ENCODE results near the gene MORC3.
"Not testable (repeated sequence)": the region's sequence is repeated elsewhere in the genome, so short reads cannot be mapped to it uniquely, and the experiment has no call there.

The MORC3 gene

DNA sequence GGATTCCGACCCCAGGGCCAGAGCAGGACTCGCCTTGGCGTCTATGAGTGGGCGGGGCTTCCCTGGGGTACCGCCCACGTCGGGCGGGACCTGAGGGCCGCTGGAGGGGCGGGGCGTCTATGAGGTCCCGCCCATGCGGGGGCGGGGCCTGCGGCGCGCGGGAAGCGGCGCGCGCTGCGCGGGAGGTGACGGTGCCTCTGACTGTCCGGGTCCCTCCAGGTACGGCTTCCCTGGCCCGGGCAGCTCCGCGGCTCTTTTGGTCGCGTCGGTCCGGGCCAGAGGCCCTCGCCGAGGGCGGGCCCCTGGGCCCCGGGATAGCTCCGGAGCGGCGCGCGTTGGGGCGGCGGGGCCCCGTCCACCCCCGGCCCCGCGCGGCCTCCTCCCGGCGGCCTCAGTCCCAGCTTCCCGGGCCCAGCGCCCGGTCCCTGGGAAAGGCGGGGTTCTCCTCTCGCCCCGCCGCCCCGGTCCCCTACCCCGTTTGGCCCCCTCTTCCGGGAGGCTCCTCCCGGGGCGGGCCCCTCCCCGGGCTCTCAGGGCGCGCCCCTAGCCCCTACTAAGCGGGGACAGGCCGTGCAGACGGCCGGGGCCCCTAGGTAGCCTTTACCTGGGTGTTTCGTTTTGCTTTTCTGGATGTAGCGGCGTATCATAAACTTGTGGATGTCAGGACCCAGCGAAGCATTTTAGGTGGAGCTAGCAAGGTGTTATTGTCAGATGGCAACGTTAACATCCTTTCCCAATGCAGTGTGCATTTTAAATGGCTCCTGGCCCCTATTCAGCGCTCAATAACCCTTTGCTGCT, 65.4 kb downstream of the MORC3 start, which contains the start of gene CHAF1B:
CHAF1B (plus strand) TSS at position 160 of the 798 bp plus-strand sequence. CDS start 745 bp downstream, outside the sequence.
- DNase-seq, result peak; percentile 63 to 78 (median 64)

DNA sequence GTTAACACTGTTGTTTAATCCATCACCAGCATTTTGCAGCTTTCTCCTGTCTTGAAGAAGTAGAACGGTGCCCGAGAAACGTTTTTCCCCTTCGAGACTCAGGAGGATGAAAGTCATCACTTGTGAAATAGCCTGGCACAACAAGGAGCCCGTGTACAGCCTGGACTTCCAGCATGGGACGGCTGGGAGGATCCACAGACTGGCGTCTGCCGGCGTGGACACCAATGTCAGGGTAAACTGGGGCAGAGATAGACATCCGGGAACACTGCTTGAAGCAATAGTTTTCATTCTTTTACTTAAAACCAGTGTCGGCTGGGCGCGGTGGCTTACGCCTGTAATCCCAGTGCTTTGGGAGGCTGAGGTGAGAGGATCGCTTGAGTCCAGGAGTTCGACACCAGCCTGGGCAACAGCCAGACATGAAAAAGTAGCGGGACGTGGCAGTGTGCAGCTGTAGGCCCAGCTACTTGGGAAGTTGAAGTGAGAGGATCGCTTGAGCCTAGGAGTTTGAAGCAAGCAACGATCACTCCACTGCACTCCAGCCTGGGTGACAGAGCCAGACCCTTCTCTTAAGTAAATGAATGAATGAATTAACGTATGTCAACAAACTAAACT, 66.1 kb downstream of the MORC3 start:
- no peak for DNase-seq

DNA sequence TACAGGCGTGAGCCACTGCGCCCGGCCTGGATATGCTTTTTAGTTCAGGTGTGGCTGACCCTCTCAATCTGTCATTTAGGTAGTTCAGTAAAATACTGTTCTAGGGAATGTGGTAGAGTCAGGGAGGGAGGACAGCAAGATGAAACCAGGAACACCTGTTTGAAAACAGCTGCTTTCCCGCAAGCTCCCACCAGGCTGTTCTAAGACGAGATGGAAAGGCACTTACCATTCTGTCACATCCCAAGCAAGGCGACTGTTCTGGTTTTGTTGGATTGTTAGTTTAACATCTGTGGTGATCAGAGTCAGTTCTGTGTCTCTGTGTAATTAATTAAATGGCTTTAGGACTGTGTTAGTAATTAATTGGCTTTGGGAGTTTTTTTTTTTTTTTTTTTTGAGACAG, 68.1 kb downstream of the MORC3 start:
- no peak for DNase-seq

DNA sequence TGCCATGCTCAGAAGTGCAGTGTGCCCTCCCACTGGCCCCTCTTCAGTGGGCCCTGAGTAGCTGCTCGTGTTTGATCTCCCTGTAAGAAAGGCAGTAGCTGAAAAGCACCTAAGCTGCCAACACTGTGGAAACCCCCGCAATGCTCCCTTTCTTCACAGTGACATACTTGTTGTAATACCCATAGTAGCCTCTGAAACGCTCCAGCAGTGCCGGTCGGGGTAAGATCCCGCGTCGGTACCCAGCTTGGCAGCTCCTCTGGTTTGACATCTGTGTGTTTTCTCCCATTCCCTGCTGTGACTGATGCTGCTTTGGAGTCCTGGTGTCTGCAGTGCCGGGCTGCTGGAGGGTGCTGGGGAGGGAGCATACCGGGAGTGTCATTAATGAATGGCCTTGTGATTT, 68.8 kb downstream of the MORC3 start:
- DNase-seq, result no peak

DNA sequence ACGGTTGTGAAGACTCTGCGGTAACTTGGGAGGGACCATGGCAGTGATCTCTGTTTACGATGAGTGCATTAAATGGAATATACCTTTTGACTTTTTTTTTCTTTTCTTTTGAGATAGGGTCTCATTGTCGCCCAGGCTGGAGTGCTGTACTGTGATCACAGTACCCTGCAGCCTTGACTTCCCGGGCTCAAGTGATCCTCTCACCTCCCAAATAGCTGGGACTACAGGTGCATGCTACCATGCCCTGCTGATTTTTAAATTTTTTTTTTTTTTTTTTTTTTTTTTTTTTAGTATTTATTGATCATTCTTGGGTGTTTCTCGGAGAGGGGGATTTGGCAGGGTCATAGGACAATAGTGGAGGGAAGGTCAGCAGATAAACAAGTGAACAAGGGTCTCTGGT, 71.7 kb downstream of the MORC3 start:
- not testable (repeated sequence) for DNase-seq

DNA sequence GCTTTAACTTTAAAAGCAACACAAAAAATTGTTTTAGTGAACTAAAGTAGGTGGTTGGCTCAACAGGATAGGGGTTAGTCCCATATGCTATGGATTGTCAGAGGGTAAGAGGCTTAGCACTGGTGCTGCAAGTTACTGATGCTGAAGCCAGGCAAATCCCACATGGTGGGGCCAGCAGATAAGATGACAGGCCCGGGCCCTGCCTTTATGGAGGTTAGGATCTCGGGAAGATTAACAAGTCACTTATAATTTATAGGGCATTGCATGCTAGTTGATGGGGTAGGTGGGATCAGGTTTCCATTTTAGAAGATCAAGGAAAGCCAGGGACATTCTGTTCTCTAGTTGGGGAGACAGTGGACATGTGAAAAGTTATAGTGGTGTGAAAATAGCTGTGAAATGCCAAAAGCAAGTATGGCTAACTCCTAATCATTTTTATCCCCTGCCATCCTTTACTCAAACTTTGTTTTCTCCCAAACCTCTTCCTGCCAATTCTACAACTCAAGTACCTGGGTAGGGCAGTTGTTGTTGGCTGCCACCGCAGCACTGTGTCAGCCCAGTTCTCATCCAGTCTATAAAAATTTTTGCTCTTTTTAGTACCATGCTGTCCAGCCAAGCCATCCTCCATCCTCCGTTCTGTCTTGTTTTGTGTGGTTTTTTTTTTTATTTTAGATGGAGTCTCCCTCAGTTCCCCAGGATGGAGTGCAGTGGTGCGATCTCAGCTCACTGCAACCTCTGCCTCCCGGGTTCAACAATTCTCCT, 75.5 kb downstream of the MORC3 start:
- DNase-seq, result no peak

DNA sequence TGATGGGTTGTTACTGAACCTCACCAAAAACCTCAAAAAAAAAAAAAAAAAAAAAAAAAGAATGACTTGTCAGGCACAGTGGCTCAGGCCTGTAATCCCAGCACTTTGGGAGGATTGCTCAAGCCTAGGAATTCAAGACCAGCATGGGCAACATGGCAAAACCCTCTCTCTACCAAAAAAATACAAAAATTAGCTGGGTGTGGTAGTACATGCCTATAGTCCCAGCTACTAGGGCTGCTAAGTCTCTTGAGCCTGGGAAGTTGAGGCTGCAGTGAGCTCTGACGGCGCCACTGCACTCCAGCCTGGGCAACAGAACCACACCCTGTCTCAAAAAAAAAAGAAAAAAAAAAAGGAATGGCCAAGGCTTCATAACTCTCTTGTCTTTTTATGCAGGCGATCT, 76.3 kb downstream of the MORC3 start:
- no peak for DNase-seq

DNA sequence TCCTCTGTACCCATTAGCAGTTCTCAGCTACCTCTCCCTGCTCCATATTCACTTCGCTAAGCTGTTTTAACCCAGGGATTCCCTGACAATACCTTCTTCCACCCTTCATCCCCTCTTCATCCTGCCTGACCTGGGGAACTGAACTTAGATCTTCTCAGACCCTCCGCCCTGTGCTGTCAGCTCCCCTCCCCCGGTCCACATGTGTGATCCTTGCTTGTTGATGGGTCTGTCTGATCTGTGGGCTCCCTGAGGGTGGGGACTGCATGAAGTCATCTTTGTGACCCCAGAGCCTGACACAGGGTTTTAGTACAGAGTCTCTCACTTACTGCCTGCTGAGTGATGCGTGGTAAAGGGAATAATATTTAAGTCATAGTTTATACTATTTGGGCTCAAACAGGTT, 77.0 kb downstream of the MORC3 start:
- DNase-seq, result no peak

DNA sequence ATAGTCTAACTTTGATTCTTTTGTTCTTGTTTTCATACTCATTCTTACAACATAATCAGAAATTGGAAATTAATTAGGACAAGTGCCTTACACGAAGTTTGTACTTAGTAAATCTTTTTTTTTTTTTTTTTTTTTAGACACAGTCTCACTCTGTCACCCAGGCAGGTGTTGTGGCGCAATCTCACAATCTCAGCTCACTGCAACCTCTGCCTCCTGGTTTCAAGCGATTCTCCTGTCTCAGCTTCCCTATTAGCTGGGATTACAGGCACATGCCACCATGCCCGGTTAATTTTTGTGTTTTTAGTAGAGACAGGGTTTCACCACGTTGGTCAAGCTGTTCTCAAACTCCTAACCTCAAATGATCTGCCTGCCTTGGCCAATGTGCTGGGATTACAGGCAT, 77.6 kb downstream of the MORC3 start:
- no peak for DNase-seq

DNA sequence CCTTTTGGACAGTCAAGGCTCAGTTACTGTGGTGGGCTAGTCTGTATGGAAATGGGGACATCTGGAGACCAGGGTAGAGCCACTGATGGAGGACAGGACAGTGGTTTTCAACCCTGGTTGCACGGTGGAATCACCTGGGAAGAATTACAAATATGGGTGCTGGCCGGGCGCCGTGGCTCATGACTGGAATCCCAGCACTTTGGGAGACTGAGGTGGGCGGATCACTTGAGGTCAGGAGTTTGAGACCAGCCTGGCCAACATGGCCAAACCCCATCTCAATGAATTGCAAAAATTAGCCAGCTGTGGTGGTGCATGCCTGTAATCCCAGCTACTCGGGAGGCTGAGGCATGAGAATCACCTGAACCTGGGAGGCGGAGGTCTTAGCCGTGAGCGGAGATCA, 79.7 kb downstream of the MORC3 start:
- not testable (repeated sequence) for DNase-seq

DNA sequence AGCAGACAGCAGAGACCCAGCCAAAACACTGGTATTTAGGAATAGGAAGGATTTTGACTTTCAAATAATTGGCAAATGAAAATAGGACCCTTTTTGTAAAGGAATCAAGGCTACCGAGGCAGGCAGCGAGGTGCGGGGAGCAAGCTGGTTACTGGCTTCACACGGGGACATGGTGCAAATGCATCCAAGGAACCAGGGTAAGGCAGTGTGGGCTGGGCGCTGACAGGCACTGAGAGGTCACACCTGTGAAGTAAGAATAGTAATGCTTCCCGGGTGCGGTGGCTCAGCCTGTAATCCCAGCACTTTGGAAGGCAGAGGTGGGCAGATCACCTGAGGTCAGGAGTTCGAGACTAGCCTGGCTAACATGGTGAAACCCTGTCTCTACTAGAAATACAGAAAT, 80.7 kb downstream of the MORC3 start:
- no peak for DNase-seq

DNA sequence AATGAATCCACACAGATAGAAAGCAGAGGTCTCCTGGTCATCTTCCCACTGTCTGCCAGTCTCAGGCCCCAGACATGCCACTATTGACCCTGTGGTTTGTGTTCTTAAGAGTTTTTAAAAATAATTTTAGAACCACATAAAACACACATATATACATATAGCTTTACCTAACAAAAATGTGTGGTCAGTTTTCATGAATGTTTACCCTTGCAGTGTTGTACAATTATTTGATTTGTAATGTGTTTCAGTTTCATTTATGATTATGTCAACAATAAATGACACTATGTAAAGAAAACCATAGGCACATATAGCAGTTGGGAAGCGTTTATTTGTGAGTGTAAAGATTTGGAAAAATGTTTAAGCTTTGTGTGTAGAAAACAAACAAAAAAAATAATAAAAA, 82.3 kb downstream of the MORC3 start:
- DNase-seq, result no peak

DNA sequence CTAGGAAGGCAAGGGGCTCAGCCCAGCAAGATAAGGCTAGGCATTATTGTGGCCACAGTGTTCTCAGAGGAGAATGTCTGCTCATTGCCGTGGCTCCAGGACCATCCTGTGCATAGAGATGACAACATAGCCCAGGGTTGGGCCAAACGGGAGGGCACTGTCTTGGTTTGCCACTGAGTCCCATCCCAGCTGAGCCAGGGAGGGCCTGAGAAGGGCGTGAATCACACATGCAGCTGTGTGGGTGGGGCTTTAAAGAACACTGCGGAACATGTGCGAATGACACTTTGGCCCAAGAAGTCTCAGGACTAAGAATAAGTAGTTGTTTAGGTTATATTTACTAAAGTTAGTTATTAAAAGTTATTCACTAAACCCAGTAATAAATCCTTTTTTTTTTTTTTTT, 83.7 kb downstream of the MORC3 start:
- DNase-seq, result no peak

DNA sequence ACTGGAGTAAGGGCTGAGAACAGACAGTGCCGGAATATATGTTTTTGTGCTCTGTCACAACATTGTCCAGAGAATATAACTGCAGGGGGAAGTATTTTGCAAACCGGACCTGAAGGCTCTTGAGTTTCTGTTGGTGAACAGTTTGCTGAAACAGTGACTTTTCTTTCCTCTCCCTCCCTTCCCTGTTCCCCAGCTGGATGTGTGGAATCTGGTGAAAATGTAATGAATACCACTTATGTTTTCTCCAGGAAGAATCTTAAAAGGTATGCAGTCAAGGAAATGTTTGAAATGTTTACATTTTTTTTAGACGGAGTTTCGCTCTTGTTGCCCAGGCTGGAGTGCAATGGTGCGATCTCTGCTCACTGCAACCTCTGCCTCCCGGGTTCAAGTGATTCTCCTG, 88.6 kb downstream of the MORC3 start:
- no peak for DNase-seq

DNA sequence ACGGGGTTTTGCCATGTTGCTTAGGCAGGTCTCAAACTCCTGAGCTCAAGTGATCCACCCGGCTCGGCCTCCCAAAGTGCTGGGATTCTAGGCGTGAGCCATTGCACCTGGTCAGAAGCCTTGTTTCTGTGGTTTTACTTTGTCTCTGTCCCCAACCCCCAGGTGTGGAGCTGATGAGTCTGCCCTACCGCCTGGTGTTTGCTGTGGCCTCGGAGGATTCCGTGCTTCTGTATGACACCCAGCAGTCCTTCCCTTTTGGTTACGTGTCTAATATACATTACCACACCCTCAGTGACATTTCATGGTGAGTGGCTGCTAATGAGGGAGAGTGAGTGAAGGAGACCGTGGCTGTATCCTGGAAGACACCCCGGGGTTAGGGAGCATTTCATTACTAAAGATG, 91.3 kb downstream of the MORC3 start:
- no peak for DNase-seq

DNA sequence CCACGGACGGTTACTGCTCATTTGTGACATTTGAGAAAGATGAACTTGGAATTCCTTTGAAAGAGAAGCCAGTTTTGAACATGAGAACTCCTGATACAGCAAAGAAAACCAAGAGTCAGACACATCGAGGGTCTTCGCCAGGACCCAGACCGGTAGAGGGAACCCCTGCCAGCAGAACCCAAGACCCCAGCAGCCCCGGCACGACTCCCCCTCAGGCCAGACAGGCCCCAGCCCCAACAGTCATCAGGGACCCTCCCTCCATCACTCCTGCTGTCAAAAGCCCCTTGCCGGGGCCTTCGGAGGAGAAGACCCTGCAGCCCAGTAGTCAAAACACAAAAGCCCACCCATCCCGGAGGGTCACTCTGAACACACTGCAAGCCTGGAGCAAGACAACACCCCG, 92.9 kb downstream of the MORC3 start:
- no peak for DNase-seq

DNA sequence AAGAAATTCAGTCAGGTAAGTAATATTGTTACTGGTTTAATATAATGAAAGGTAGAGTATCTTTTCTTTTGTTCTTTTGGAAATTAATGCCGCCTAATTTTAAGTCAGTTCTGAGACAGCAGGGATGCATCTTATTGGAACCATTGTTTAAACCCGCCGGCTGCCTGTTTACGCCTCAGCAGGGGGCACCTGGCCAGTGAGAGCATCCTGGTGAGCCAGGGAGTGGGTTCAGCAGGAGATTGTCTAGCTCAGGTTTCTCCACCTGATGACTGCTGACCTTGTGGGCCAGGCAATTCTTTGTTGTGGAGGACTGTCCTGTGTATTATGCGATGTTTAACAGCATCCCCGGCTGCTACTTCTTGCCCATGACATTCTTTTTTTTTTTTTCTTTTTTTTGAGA, 95.4 kb downstream of the MORC3 start:
- no peak for DNase-seq

DNA sequence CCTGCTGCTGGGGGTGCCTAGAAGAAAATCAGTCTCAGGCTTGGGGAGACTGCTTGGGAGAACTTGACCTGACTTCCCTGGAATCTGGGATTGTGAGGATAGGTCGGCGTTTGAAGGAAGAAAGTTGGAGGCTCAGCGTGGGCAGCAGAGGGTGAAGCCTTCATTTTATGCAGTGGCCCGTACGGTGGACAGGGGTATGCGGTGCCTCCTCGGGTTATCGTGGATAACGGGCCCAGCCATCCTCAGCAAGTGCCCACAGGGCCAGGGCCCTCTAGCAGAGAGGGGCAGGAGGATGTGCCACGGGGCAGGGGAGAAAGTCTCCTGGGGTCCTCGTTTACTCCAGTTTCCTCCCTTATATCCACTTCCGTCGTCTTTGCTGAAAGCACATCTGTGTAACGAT, 99.2 kb downstream of the MORC3 start:
- no peak for DNase-seq

DNA sequence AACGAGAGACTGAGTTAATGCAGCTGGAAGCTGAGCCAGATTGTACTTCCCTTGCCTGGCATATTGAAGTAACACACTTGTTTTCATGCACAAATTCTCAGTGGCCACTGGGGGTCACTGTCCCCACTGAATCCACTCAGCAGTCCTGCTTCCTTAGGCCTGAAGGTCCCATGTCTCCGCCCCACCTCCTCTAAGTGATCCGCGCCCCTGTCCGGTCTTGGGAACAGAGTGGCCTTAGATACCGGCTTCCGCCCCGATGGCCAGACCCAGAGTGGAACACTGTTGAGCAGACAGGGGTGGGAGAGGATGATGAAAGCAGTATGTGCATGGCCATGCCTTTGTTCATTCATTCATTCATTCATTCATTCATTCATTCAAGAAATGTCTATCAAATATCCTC, 100.0 kb downstream of the MORC3 start:
- peak in 1 of 4 experiments; percentile 10 for DNase-seq

DNA sequence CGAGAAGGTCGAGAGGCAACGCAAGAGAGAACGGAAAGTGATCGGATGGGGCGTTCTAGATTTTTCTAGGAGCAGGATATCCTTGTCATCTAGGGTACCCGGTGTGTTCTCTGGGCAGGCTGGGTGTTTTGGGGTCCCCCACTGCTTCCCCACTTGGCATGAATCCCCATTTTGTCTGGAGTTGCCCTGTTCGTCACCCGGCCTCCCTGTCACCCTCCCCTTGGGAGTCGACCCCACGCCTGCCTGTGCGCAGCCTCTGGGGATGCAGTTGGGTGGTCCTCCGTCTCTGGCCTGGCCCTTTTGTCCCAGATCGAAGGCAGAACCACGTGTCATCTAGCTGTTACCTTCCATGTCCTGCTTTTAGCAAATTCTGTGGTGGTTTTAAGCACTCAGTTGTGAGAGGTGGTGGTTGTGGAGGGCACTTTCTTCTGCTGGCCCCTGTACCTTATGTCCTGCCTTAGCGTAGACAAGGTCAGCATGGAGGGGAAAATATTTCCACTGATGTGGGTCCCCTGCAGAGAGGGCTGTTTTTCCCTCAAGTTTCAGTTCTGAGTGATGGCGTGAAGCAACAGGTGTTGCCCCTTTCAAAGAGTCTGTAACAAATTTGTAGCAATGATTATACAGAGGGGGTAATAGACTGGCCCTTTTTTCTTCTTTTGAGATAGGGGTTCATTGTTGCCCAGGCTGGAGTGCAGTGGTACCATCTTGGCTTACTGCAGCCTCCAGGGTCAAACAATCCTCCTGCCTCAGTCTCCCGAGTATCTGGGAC, 100.8 kb downstream of the MORC3 start:
- no peak for DNase-seq

DNA sequence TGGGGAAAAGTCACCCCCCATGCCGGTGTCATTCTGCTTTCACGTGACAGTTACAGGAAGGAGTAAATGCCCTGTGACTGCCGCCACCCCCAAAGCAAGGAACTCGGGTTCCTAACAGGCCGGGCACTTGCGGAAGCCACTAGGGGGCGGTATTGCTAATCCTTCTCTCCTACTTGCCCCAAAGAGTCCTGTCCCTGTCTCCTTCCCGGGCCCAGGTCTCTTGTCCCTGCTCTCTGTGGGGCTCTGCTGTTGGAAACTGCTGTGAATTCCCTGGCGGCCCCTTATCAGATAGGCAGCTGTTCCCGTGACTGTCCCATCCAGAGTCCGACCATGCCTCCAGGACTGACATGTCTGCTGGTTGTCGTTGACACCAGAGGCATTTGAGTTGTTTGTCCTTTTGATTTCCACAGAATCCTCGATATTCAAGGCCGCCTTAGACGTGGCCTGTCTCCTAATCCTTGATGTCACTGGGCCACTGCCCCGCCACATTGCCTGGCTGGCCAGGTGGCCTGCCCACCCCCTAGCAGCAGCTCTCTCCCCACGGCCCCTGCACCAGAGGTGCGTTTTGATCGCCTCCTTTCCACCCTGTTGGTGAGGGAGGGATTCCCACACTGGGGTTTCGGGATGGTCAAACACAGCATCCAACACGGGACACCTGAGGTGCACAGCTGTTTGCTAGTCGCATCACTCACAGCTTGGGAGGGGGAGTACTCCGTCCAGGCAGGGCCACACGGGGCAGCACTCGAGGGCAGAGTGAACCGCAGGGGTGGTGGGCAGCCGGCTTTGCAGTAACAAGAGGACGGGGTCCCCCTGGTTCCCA, 102.5 kb downstream of the MORC3 start:
- DNase-seq, result peak in 1 of 4 experiments; percentile 11

DNA sequence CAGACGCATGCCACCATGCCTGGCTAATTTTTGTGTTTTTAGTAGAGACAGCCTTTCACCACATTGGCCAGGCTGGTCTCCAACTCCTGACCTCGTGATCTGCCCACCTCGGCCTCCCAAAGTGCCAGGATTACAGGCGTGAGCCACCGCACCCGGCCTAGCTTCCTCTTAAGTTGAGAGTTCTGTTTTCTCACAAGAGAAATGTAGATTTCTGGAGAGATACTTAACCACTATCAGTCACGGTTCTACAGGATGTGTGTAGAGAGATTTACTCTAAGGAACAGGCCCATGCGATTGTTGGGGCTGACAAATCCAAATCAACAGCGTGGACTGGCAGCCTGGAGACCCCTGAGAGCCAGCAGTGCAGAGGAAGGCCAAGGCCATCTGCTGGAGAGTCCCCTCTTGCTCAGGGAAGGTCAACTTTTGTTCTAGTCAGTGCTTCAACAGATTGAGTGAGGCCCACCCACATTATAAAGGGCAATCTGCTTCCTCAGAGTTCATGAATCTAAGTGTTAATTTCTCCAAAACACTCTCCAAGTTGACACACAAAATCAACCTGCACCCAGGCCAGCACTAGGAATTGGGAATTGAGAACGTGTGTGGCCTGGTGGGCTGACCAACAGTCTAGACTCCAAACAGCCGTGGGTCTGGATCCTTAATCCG, 103.9 kb downstream of the MORC3 start:
- no peak for DNase-seq

All from activated CD4-positive, CD25-positive, alpha-beta regulatory T cell (primary cell).